GM12801 (cell line): ENCODE measurements around the gene ABCC3.

ENCODE experiments used
- TF ChIP-seq, protein P1 (sequence below): IDR thresholded peaks from one replicate; pipeline ENCODE4 v1.5.1; 2011; ENCODE audit warnings: control low read depth; ENCODE audit not compliant: insufficient read length; ENCODE audit errors: extremely low read depth

ABCC3 gene

GRCh38 chr17:50609380-50610074 is 25.2 kb upstream of the ABCC3 start:
- TF ChIP-seq, protein P1, sequence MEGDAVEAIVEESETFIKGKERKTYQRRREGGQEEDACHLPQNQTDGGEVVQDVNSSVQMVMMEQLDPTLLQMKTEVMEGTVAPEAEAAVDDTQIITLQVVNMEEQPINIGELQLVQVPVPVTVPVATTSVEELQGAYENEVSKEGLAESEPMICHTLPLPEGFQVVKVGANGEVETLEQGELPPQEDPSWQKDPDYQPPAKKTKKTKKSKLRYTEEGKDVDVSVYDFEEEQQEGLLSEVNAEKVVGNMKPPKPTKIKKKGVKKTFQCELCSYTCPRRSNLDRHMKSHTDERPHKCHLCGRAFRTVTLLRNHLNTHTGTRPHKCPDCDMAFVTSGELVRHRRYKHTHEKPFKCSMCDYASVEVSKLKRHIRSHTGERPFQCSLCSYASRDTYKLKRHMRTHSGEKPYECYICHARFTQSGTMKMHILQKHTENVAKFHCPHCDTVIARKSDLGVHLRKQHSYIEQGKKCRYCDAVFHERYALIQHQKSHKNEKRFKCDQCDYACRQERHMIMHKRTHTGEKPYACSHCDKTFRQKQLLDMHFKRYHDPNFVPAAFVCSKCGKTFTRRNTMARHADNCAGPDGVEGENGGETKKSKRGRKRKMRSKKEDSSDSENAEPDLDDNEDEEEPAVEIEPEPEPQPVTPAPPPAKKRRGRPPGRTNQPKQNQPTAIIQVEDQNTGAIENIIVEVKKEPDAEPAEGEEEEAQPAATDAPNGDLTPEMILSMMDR, result no peak

DNA sequence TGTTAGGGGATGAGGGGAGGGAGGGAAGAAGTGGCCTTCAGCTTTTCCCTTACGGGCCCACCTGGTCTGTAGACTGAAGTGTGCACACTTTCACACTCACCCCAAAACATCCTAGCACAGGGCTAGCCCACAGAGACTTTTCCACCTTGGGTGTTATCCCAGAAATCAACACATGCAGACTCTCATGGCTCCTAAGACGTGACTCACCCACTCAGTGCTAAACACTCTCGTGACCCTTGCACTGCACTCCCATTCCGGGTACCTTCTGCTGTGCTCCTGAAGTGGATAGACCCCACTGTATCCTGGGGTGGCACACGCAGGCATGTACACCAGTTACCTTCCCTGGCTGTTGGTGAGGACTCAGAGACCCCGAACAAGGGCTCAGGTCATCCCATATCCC is 23.0 kb upstream of the ABCC3 start:
- TF ChIP-seq, protein P1, result no peak

DNA sequence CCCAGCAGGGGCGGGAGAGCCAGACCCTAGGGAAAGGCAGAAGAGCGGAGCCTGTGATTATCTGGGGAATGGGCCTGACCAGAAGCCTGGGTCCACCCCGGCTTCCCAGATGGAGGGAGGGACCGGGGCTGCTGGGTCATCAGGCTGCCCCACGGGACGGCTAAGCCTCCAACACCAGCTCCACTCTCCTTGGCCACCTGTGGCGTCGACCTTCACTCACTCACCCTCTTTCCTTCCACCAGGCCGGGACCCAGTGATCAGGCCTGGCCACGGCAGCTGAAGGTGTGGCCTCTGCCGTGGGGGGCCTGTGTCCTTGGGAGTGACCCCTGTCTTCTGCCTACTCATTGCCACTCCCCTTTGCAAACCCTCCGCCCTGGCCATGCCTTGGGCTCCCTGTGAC is 22.4 kb upstream of the ABCC3 start:
- TF ChIP-seq, protein P1, result no peak

- TF ChIP-seq, protein P1, result no peak
Observed at GRCh38 chr17:50613007-50613992, 21.4 kb upstream of the ABCC3 start.

DNA sequence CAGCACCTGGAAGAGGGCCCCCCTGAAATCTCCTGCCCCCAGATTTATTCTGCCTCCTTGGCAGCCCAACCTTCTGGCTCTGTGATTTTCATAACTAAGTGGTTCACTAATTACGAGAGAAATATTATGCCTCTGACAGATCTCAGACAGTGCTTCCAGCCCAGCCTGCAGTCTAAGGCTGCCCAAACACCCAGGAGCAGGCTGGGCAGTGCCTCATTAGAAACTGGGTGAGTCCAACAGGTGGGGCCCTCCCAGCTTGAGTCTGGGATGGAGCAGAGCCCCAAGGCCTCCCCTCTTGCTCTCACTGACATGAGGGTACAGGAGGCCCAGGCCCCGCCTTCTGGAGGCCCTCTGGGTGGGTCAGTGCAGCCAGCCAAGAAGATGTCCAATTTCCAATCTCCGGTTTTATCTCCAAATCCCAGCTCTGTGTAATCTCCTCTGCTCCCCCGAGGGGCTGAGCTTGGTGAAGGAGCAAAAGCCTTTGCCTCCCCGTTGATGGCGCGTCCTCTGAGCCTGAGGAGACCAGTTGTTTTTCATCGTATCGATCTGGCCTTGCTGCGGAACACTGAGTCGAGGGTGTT is 20.1 kb upstream of the ABCC3 start:
- TF ChIP-seq, protein P1, result no peak

DNA sequence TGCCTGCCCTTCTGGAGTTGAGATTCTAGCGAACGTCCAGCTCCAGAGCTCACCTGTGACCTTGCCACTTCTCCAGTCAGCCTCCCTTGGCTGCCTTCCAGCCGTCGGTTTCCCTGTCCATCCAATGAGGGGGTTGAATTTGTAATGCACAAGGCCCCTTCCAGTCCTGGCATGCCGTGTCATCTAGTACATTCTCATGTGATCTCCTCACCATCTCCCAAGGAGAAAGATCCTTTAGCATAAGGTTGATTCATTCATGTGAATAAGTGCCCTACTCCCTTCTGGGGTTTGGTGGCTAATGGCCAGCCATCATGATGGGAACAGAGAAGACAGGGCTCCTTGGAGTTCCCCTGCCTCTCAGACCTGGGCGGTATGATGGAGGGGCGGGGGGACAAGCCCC is 18.9 kb upstream of the ABCC3 start:
- TF ChIP-seq, protein P1, result no peak

DNA sequence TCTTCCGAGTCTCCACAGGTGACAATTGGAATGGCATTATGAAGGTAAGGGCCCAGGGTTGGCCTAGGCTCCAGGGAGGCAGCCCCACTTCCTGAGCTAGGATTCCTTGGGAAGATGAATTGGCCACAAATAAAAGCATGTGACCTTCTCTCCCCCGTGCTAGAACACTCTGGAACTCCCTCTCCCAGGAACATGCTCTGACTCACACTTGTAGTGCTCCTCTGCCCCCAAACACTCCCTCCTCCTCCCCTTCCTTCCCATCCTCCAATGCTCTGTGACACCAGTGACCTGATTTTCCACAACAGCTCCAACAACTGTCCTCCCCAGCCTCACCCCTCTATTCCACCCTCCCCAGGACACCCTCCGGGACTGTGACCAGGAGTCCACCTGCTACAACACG is 16.4 kb upstream of the ABCC3 start:
- TF ChIP-seq, protein P1, result no peak
